Breast epithelium (tissue), 3 donors: ENCODE measurements around the gene DMRTC1.
"Not testable (repeated sequence)": the region's sequence is repeated elsewhere in the genome, so short reads cannot be mapped to it uniquely, and the experiment has no call there.

Experiments
- POLR2A ChIP-seq: fragments of 450-650 bp; IDR thresholded peaks from one replicate; pipeline ENCODE4 v1.6.1; 2016; ENCODE audit warnings: antibody characterized with exemption, mild to moderate bottlenecking, moderate library complexity
- POLR2AphosphoS5 ChIP-seq, 3 donors: sonication (generic); formaldehyde crosslinking; IDR thresholded peaks; one replicate each; pipeline ENCODE4 v1.6.1; 2017; ENCODE audit warnings: antibody characterized with exemption in 3 of 3
- TF ChIP-seq, protein P1 (sequence below), 3 donors: fragments of 450-650 bp; IDR thresholded peaks; one replicate each; pipeline ENCODE4 v1.5.1; 2016 to 2017; ENCODE audit warnings: antibody characterized with exemption in 3 of 3, mild to moderate bottlenecking in 3 of 3, moderate library complexity in 3 of 3

DNA sequence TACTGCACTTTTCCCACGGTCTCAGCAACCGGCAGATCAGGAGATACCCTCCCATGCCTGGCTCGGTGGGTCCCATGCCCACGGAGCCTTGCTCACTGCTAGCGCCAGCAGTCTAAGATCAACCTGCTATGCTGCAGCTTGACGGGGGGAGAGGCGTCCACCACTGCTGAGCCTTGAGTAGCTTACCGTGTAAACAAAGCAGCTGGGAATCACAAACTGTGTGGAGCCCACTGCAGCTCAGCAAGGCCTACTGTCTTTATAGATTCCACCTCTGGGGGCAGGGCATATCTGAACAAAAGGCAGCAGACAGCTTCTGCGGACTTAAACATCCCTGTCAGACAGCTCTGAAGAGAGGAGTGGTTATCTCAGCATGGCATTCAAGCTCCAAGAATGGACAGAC is 16.3 kb upstream of the DMRTC1 start:
- TF ChIP-seq, protein P1, sequence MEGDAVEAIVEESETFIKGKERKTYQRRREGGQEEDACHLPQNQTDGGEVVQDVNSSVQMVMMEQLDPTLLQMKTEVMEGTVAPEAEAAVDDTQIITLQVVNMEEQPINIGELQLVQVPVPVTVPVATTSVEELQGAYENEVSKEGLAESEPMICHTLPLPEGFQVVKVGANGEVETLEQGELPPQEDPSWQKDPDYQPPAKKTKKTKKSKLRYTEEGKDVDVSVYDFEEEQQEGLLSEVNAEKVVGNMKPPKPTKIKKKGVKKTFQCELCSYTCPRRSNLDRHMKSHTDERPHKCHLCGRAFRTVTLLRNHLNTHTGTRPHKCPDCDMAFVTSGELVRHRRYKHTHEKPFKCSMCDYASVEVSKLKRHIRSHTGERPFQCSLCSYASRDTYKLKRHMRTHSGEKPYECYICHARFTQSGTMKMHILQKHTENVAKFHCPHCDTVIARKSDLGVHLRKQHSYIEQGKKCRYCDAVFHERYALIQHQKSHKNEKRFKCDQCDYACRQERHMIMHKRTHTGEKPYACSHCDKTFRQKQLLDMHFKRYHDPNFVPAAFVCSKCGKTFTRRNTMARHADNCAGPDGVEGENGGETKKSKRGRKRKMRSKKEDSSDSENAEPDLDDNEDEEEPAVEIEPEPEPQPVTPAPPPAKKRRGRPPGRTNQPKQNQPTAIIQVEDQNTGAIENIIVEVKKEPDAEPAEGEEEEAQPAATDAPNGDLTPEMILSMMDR (IDR thresholded peaks at IDR 0.05): not testable (repeated sequence)
- TF ChIP-seq POLR2AphosphoS5 (IDR thresholded peaks at IDR 0.05); POLR2A: not testable (repeated sequence)
